Heart right ventricle (tissue), 16 donors: Measurements from ENCODE around the gene PAPOLG. TPM values are rescaled to one million over a fixed set of nuclear protein-coding genes. Genes with fewer than 3 reads are reported as not detected.

ENCODE experiments used
- ATAC-seq, 8 donors: fragments of 200-7000 bp; cut with Tn5 transposase; one replicate each; pipeline ENCODE4 v1.9.1; 2020; ENCODE audit warnings: mild to moderate bottlenecking in 8 of 8, moderate library complexity in 8 of 8, moderate number of reproducible peaks in 1 of 8
- DNase-seq, 2 donors: peaks; one replicate each; pipeline ENCODE4 v3.0.0-alpha.2; 2020
- H3K27ac ChIP-seq, 10 donors: fragments of 200-600 bp; sonication (generic) in 2 of 10; one replicate each; pipeline versions ENCODE4 v1.5.0 to v1.8.0; 2020 to 2022; ENCODE audit warnings: mild to moderate bottlenecking in 3 of 10
- H3K27me3 ChIP-seq, 7 donors: fragments of 200-600 bp; one replicate each; pipeline ENCODE4 v1.8.0; 2021 to 2022; ENCODE audit warnings: mild to moderate bottlenecking in 2 of 7
- H3K36me3 ChIP-seq, 9 donors: fragments of 200-600 bp; sonication (generic) in 1 of 9; one replicate each; pipeline versions ENCODE4 v1.5.0 to v1.8.0; 2020 to 2022; ENCODE audit warnings: mild to moderate bottlenecking in 2 of 9
- H3K4me1 ChIP-seq, 9 donors: fragments of 200-600 bp; sonication (generic) in 1 of 9; one replicate each; pipeline versions ENCODE4 v1.5.0 to v1.8.0; 2020 to 2022; ENCODE audit warnings: mild to moderate bottlenecking in 4 of 9
- H3K4me3 ChIP-seq, 10 donors: fragments of 200-600 bp; sonication (generic) in 2 of 10; one replicate each; pipeline versions ENCODE4 v1.5.0 to v1.8.0; 2020 to 2022; ENCODE audit warnings: mild to moderate bottlenecking in 7 of 10, moderate library complexity in 2 of 10
- H3K9me3 ChIP-seq, 11 donors: fragments of 200-600 bp in 10 of 11; sonication (generic) in 2 of 11; one replicate each; pipeline versions ENCODE4 v1.5.0 to v1.8.0; 2013 to 2022; ENCODE audit warnings: mild to moderate bottlenecking in 2 of 11, control low read depth in 1 of 11, moderate library complexity in 1 of 11
- CTCF ChIP-seq, 9 donors: fragments of 200-600 bp; sonication (generic) in 2 of 9; IDR thresholded peaks; one replicate each; pipeline versions ENCODE4 v1.5.0 to v1.8.0; 2021 to 2022; ENCODE audit warnings: antibody characterized with exemption in 9 of 9, mild to moderate bottlenecking in 5 of 9, moderate library complexity in 1 of 9
- WGBS, 2 donors: extraction: QIAGEN DNeasy Blood & Tissue Kit; methylation state at CpG; one replicate each; pipeline ENCODE4 v1.1.7; 2013; ENCODE audit warnings: inconsistent platforms in 1 of 2; 5-methylcytosine and 5-hydroxymethylcytosine counted together
- intact Hi-C, 10 donors: fragments of 100-400 bp; cut with DNase I; formaldehyde crosslinking; loops; one replicate each; pipeline versions ENCODE4 v1.11.1 to v1.14.2; 2022
- polyA plus RNA-seq, 2 donors: library from polyadenylated mRNA; stranded (reverse); fragments of 200-250 nt; gene quantifications; one replicate each; pipeline ENCODE4 v1.2.3, GENCODE V29; 2013
- total RNA-seq, 10 donors: library from RNA; stranded (reverse); fragmentation: NEBNext Ultra II Directional in 3 of 10; extraction: Animal tissue kit (Norgen Biotek cat#: 25700) in 3 of 10; gene quantifications; one replicate each; pipeline versions ENCODE4 v1.2.1 to v1.2.4, GENCODE V29; 2021 to 2023
- donor health status: Arrhythmogenic right ventricular cardiomyopathy.
- donor health status: ischemic (EF 13 %, LVEDD 7.1; RV severe dilation, severe dysfunction).
- donor health status: healthy with polysubstance abuse.
- donor health status: DM: no; HTN: yes; CAD: no.
- donor health status: DM: no; HTN: no; CAD: no.
- donor health status: ischemic (EF 25% LVEDD 6.9; RV normal size, moderate dysfunction).
- donor health status: ischemic (EF 25% LVEDD 5.7; RV mildly dilated, moderate dysfunction).
- donor health status: healthy.
- donor health status: DM: yes; HTN: yes; CAD: no.
- donor health status: Ischemic cardiomyopathy.
- donor health status: ischemic (EF 35%, LVEDD 5.7; RV mildly dilated, moderate dysfunction).
- donor health status: nonischemic (EF 11% LVEDD 7.7; RV severe dilation, severe dysfunction).
- donor health status: DM: yes; HTN: yes; CAD: no.
- donor health status: PGD.
- donor health status: ischemic (EF 29% LVEDD 5.4; RV normal size, mild dysfunction).
- donor health status: nonischemic (EF 23%, LVEDD 6.1; RV moderate dilation, normal function).

PAPOLG gene
- total and polyA plus RNA-seq, 12 donors, result 2.7 to 11.9 (median 8.4) TPM

- WGBS, 2 donors, result 78 to 79% methylated on average over 6 of the region's 6 CpGs
- peaks cover 0 to 100% (median 45%) of the 10 kb centered on the region in 9 donors for H3K36me3 ChIP-seq
- peak overlapping the region in 4 of 10 donors; percentile 2 to 87 (median 12) for H3K27ac ChIP-seq
- intact Hi-C loops, result loop anchor here in 4 of 10 donors (5.0 to 10.0 kb wide), 5 partner anchors 88 to 208 kb away; partner anchors contain the start of gene REL (in 1 of the 4)
- no peaks in the 10 kb centered on the region for H3K9me3 ChIP-seq
- no peaks in the 10 kb centered on the region for H3K27me3 ChIP-seq
- no peak for TF ChIP-seq CTCF (IDR thresholded peaks at IDR 0.05)
- no peak overlapping the region for H3K4me3 ChIP-seq
- DNase-seq (no peak), ATAC-seq (peak in 6 of 8 donors; percentile 51 to 78 (median 62))
- peaks cover 0 to 24% (median 0%) of the 10 kb centered on the region in 9 donors for H3K4me1 ChIP-seq
Observed at GRCh38 chr2:60796573-60797509, 40.8 kb downstream of the PAPOLG start.

GRCh38 chr2:60804473-60804872 is 48.4 kb downstream of the PAPOLG start:
- intact Hi-C loops, result loop anchor here in 1 of 10 donors (5.0 kb wide), 1 partner anchor 193 kb away; no protein-coding TSS in a partner anchor
- ATAC-seq (no peak), DNase-seq (no peak)
- WGBS, 2 donors, result 94 to 95% methylated on average over 18 of the region's 18 CpGs
- Histone ChIP-seq H3K27ac (no peak overlapping the region), H3K9me3 (no peaks in the 10 kb centered on the region), H3K27me3 (no peaks in the 10 kb centered on the region), H3K4me1 (peaks cover 0 to 21% (median 0%) of the 10 kb centered on the region in 9 donors), H3K36me3 (peaks cover 0 to 49% (median 3%) of the 10 kb centered on the region in 9 donors), H3K4me3 (no peak overlapping the region)
- no peak for TF ChIP-seq CTCF (IDR thresholded peaks at IDR 0.05)

GRCh38 chr2:60806595-60806987 is 50.5 kb downstream of the PAPOLG start:
- no peak for TF ChIP-seq CTCF (IDR thresholded peaks at IDR 0.05)
- intact Hi-C loops, result loop anchor here in 1 of 10 donors (5.0 kb wide), 2 partner anchors 76 to 196 kb away; partner anchors contain the start of gene REL
- H3K27ac ChIP-seq, result peak overlapping the region in 1 of 10 donors; percentile 66

GRCh38 chr2:60806988-60807681 is 51.1 kb downstream of the PAPOLG start:
- Histone ChIP-seq H3K36me3 (peaks cover 0 to 24% (median 3%) of the 10 kb centered on the region in 9 donors), H3K9me3 (no peaks in the 10 kb centered on the region), H3K4me3 (no peak overlapping the region), H3K27me3 (no peaks in the 10 kb centered on the region), H3K27ac (peak overlapping the region in 1 of 10 donors; percentile 66), H3K4me1 (peaks cover 0 to 21% (median 0%) of the 10 kb centered on the region in 9 donors)
- TF ChIP-seq CTCF (IDR thresholded peaks at IDR 0.05), result no peak
- 45 to 47% methylated on average over 6 of the region's 6 CpGs for WGBS, 2 donors
- intact Hi-C loops, result loop anchor here in 1 of 10 donors (5.0 kb wide), 2 partner anchors 75 to 195 kb away; partner anchors contain the start of gene REL
- DNase-seq (no peak), ATAC-seq (peak in 1 of 8 donors; percentile 55)

More at GRCh38 chr2:60806595-60806987, 50.5 kb downstream of the PAPOLG start:
- no peak for ATAC-seq
- no peaks in the 10 kb centered on the region for H3K27me3 ChIP-seq
- 92 to 94% methylated on average over 7 of the region's 7 CpGs for WGBS, 2 donors
- no peaks in the 10 kb centered on the region for H3K9me3 ChIP-seq
- H3K4me3 ChIP-seq, result no peak overlapping the region
- DNase-seq, result no peak
- peaks cover 0 to 21% (median 0%) of the 10 kb centered on the region in 9 donors for H3K4me1 ChIP-seq
- peaks cover 0 to 29% (median 3%) of the 10 kb centered on the region in 9 donors for H3K36me3 ChIP-seq
